ENCODE results near the gene PPP6R2.

Gene PPP6R2

DNA sequence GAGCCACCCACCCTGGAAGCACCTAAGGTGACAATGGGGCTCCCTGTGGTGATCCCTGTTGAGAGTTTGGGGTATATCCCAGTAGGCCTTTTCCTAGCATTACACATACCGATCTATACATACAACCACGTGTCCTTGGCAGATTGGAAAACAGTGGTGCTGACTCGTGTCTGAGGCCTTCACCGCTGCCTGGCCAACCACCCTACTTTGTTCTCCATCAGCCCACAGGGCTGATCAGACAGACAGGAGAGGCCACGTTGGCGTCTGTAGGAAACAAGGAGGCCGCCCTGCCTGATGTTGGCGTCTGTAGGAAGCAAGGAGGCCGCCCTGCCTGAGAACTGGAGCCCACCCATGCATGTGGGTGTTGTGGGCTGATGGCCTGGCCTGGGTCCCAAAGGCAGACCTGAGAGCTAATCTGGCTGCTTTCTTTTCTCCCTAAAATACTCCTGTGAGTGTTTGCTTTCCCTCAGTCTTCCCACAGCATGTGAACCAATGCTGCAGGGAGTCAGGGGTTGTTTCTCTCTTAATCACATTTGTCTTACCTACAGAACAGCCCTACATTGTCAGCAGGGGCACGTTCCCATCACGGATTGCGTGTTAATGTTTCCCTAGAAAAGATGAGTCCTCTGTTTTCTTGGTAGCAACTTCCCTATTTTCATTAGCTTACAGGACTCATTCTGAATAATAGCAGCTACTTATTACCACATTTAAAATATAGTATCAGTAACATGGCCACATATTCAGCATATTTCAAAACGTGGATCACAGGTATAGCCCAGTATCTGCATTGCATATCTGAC is 74.5 kb downstream of the PPP6R2 start:
- TF ChIP-seq CTCF (IDR thresholded peaks at IDR 0.05; ENCODE audit: control extremely low read depth, extremely low read depth, low read depth, missing control alignments), result no peak
- ChIA-PET CTCF (interaction anchor here (0.8 kb wide), 1 partner anchor 108 kb away, joined by 3 read pairs; the partner anchor contains the start of gene SCO2), POLR2A (no interaction called here)
- no peak for DNase-seq (ENCODE audit: extremely low spot score)

- no peak for TF ChIP-seq CTCF (IDR thresholded peaks at IDR 0.05; ENCODE audit: control extremely low read depth, extremely low read depth, low read depth, missing control alignments)
- ChIA-PET CTCF (interaction anchor here (1.3 kb wide), 1 partner anchor 16 kb away, joined by 6 read pairs; no protein-coding TSS in a partner anchor), POLR2A (no interaction called here)
- no peak for DNase-seq (ENCODE audit: extremely low spot score)
Measured at GRCh38 chr22:50418624-50419023, 75.5 kb downstream of the PPP6R2 start.

GRCh38 chr22:50419116-50419515 is 76.0 kb downstream of the PPP6R2 start:
- ChIA-PET CTCF (interaction anchor here (1.3 kb wide), 1 partner anchor 16 kb away, joined by 6 read pairs; no protein-coding TSS in a partner anchor), POLR2A (no interaction called here)
- DNase-seq (ENCODE audit: extremely low spot score), result no peak
- TF ChIP-seq CTCF (IDR thresholded peaks at IDR 0.05; ENCODE audit: control extremely low read depth, extremely low read depth, low read depth, missing control alignments), result no peak

- no peak for TF ChIP-seq CTCF (IDR thresholded peaks at IDR 0.05; ENCODE audit: control extremely low read depth, extremely low read depth, low read depth, missing control alignments)
- CTCF ChIA-PET, result no interaction called here
- POLR2A ChIA-PET, result no interaction called here
- no peak for DNase-seq (ENCODE audit: extremely low spot score)
Measured at GRCh38 chr22:50420015-50420414, 76.9 kb downstream of the PPP6R2 start.

DNA sequence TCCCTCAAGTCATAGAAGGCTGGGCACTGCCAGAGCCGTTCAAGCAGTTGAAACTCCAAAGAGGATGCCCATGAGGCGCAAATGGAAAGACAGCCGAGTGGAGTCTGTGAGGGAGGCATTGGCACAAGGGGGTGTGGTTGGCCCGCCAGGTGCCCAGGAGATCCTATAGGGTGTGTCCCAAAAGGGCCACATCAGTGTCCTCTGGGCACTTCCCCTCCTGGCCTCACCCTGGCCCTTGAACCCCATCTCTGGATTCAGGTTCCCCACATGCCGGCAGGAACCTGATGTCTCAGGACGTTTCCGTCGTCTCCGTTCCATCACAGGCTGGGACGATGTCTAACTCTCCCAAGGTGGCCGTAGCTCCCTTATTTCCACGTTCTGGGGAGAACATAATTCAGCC is 77.5 kb downstream of the PPP6R2 start:
- TF ChIP-seq CTCF (IDR thresholded peaks at IDR 0.05; ENCODE audit: control extremely low read depth, extremely low read depth, low read depth, missing control alignments), result no peak
- DNase-seq (ENCODE audit: extremely low spot score), result no peak
- POLR2A ChIA-PET, result no interaction called here
- CTCF ChIA-PET, result interaction anchor here (1.0 kb wide), 1 partner anchor 50 kb away, joined by 3 read pairs; no protein-coding TSS in a partner anchor

DNA sequence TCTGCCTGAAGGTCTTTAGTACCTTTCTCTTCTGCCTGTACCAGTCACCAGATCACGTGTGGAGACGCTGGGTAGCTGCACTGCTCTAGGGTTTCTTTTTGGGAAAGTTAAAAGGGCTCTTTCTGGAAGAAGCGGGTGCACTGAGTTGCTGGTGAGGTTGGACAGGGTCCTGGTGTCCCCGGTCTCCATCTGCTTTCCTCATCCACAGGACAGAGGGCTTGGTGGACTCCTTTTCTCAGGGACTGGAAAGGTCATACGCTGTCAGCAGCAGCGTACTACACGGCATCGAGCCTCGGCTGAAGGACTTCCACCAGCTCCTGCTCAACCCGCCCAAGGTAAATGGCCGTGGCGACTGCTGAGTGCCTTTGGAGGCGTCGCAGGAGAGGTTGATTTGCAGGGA is 78.9 kb downstream of the PPP6R2 start:
- POLR2A ChIA-PET, result no interaction called here
- CTCF ChIA-PET, result interaction anchor here (1.2 kb wide), 1 partner anchor 35 kb away, joined by 3 read pairs; no protein-coding TSS in a partner anchor
- no peak for DNase-seq (ENCODE audit: extremely low spot score)
- TF ChIP-seq CTCF (IDR thresholded peaks at IDR 0.05; ENCODE audit: control extremely low read depth, extremely low read depth, low read depth, missing control alignments), result no peak

Measured in GM10248 (cell line).